Ascending aorta (tissue), 2 donors: ENCODE data around the gene NEURL4. TPM values are rescaled to one million over a fixed set of nuclear protein-coding genes. Genes with fewer than 3 reads are reported as not detected.
"Not testable (repeated sequence)": the region's sequence is repeated elsewhere in the genome, so short reads cannot be mapped to it uniquely, and the experiment has no call there.

Source experiments
- DNase-seq, 2 donors: peaks; one replicate each; pipeline ENCODE4 v3.0.0-alpha.2; 2019; ENCODE audit warnings: low spot score in 2 of 2
- H3K27ac ChIP-seq, 2 donors: fragments of 200-600 bp; sonication (generic); one replicate each; pipeline ENCODE4 v1.5.1; 2016 to 2017; ENCODE audit warnings: mild to moderate bottlenecking in 1 of 2
- H3K27me3 ChIP-seq: fragments of 200-600 bp; sonication (generic); one replicate; pipeline ENCODE4 v1.5.1; 2017
- H3K36me3 ChIP-seq, 2 donors: fragments of 200-600 bp; sonication (generic); one replicate each; pipeline ENCODE4 v1.5.1; 2016
- H3K4me1 ChIP-seq, 2 donors: fragments of 200-600 bp; sonication (generic); one replicate each; pipeline ENCODE4 v1.5.1; 2016 to 2017; ENCODE audit warnings: mild to moderate bottlenecking in 1 of 2
- H3K4me3 ChIP-seq, 2 donors: fragments of 200-600 bp; sonication (generic); one replicate each; pipeline ENCODE4 v1.5.1; 2016 to 2017; ENCODE audit warnings: mild to moderate bottlenecking in 1 of 2
- H3K9me3 ChIP-seq, 2 donors: fragments of 200-600 bp; sonication (generic); one replicate each; pipeline ENCODE4 v1.5.1; 2016
- intact Hi-C: fragments of 100-400 bp; cut with DNase I; formaldehyde crosslinking; loops from one replicate; pipeline ENCODE4 v1.15.1; 2023
- total RNA-seq: library from RNA; depleted of rRNA; stranded (reverse); fragments of >200 nt; gene quantifications from one replicate; pipeline ENCODE4 v1.1.0, GENCODE V29; 2016
- TF ChIP-seq, protein P1 (sequence below), 3 experiments: fragments of 200-600 bp in 2 of 3; fragments of 450-650 bp in 1 of 3; sonication (generic) in 2 of 3; IDR thresholded peaks; one replicate each; pipeline ENCODE4 v1.5.1; 2016 to 2019; ENCODE audit warnings: antibody characterized with exemption in 3 of 3, mild to moderate bottlenecking in 1 of 3, moderate library complexity in 1 of 3

Gene NEURL4
- total RNA-seq, 1 donor from 2014 or later = 22.0 TPM

DNA sequence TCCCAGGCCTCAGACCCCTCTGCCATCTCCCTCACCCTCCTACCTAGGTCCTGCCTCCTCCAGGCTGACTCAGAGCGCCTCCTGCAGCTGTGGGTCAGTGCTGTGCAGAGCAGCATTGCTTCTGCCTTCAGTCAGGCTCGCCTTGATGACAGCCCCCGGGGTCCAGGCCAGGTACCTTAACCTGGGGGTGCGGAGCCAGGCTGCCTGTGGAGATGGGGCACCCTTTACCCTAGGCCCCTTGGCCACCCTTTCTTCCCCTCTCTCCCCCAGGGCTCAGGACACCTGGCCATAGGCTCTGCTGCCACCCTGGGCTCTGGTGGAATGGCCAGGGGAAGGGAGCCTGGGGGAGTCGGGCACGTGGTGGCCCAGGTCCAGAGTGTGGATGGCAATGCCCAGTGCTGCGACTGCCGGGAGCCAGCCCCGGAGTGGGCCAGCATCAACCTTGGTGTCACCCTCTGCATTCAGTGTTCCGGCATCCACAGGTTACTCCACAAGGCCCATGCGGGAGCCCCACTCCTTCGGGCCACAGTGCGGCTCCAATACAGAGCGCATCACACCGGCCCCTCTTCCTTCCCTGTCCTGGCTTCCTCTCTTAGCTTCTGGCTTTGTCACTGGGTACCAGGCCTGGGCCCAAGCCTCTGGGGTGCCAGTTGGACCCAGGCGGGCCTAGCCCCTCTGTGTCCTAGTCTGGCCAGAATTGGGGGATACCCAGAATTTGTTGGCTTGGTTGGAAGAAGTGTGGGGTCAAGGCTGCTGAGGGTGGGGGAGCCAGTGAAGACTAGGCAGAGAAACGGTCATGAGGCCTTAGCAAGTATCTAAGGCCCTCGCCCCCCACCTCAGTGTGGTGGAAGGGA is 17.9 kb upstream of the NEURL4 start:
- intact Hi-C loops = no loop called here
- Histone ChIP-seq H3K4me3 (no peak overlapping the region), H3K27me3 (no peaks in the 10 kb centered on the region), H3K4me1 (peaks cover 0 to 10% of the 10 kb centered on the region in 2 donors), H3K36me3 (no peaks in the 10 kb centered on the region), H3K9me3 (no peaks in the 10 kb centered on the region), H3K27ac (no peak overlapping the region)
- TF ChIP-seq, protein P1, sequence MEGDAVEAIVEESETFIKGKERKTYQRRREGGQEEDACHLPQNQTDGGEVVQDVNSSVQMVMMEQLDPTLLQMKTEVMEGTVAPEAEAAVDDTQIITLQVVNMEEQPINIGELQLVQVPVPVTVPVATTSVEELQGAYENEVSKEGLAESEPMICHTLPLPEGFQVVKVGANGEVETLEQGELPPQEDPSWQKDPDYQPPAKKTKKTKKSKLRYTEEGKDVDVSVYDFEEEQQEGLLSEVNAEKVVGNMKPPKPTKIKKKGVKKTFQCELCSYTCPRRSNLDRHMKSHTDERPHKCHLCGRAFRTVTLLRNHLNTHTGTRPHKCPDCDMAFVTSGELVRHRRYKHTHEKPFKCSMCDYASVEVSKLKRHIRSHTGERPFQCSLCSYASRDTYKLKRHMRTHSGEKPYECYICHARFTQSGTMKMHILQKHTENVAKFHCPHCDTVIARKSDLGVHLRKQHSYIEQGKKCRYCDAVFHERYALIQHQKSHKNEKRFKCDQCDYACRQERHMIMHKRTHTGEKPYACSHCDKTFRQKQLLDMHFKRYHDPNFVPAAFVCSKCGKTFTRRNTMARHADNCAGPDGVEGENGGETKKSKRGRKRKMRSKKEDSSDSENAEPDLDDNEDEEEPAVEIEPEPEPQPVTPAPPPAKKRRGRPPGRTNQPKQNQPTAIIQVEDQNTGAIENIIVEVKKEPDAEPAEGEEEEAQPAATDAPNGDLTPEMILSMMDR (IDR thresholded peaks at IDR 0.05) = no peak
- DNase-seq = no peak

DNA sequence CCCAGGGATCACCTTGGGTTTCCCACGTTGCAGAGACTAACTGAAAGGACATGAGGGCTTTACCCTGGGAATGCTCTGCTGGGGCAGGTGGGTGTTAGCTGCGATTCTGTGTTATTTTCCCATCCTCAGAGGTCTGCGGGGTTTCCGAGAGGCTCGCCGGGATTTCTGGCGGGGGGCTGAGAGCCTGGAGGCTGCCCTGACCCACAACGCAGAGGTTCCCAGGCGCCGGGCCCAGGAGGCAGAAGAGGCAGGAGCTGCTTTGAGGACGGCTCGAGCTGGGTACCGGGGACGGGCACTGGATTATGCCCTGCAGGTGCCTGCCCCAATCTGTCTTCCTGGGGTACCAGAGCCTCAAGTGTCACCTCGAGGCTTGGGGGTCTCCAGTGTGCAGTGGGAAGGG is 14.1 kb upstream of the NEURL4 start:
- H3K4me1 ChIP-seq = no peaks in the 10 kb centered on the region
- TF ChIP-seq, protein P1 (IDR thresholded peaks at IDR 0.05) = no peak
- no peaks in the 10 kb centered on the region for H3K36me3 ChIP-seq
- no peak overlapping the region for H3K27ac ChIP-seq
- DNase-seq = no peak
- intact Hi-C loops = no loop called here
- no peaks in the 10 kb centered on the region for H3K27me3 ChIP-seq
- H3K9me3 ChIP-seq = no peaks in the 10 kb centered on the region
- H3K4me3 ChIP-seq = no peak overlapping the region

DNA sequence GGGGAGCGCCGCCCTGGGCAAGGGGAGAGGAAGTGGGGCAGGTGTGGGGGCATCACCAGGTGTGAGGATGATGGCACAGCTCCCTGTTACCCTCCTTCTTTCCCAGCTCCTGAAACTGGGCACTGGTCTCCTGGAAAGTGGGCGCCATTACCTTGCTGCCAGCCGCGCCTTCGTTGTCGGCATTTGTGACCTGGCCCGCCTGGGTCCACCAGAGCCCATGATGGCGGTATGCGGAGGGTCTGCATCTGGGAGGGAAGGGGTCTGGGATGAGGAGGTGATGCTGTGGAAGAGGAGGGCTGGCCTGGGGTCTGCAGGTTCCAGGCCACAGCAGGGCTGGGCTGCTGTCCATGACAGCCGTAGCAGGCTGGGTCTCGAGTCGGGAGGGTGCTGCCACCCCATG is 12.7 kb upstream of the NEURL4 start:
- TF ChIP-seq, protein P1 (IDR thresholded peaks at IDR 0.05) = no peak
- no peaks in the 10 kb centered on the region for H3K9me3 ChIP-seq
- DNase-seq = no peak
- H3K27me3 ChIP-seq = no peaks in the 10 kb centered on the region
- no peaks in the 10 kb centered on the region for H3K36me3 ChIP-seq
- no peak overlapping the region for H3K27ac ChIP-seq
- intact Hi-C loops = no loop called here
- H3K4me1 ChIP-seq = no peaks in the 10 kb centered on the region
- no peak overlapping the region for H3K4me3 ChIP-seq

DNA sequence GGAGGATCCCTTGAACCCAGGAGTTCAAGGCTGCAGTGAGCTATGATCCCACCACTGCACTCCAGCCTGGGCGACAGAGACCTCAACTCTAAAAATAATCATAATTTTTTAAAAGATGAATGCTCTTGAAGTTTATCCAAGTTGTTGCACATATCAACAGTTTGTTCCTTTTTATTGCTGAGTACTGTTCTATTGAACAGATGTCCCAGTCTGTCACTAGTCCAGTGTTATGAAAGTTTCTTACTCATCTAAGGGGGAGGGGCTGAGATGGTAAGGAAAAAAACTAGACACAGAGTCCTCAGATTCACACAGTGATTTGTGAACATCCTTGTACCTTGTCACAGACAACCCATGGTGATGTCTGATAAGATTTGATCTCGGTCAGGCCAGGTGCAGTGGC is 11.0 kb upstream of the NEURL4 start:
- intact Hi-C loops = no loop called here
- Histone ChIP-seq H3K27me3 (no peaks in the 10 kb centered on the region), H3K4me3 (no peak overlapping the region), H3K9me3 (no peaks in the 10 kb centered on the region), H3K36me3 (no peaks in the 10 kb centered on the region), H3K4me1 (no peaks in the 10 kb centered on the region), H3K27ac (no peak overlapping the region)
- TF ChIP-seq, protein P1 (IDR thresholded peaks at IDR 0.05) = no peak
- no peak for DNase-seq

DNA sequence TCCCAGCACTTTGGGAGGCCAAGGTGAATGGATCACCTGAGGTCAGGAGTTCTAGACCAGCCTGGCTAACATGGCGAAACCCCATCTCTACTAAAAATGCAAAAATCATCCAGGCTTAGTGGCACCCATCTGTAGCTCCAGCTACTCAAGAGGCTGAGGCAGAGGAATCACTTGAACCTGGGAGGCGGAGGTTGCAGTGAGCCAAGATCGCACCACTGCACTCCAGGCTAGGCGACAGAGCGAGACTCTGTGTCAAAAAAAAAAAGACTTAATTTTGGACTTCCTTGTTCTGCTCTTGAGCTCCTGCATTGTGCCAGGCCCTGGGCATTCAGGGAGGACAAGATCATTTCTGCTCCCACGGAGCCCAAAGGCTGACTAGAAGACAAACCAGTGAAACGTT is 8.5 kb upstream of the NEURL4 start:
- intact Hi-C loops, DNase-seq, H3K9me3 ChIP-seq, H3K4me3 ChIP-seq, H3K27me3 ChIP-seq, H3K36me3 ChIP-seq, H3K27ac ChIP-seq, H3K4me1 ChIP-seq: not testable (repeated sequence)

DNA sequence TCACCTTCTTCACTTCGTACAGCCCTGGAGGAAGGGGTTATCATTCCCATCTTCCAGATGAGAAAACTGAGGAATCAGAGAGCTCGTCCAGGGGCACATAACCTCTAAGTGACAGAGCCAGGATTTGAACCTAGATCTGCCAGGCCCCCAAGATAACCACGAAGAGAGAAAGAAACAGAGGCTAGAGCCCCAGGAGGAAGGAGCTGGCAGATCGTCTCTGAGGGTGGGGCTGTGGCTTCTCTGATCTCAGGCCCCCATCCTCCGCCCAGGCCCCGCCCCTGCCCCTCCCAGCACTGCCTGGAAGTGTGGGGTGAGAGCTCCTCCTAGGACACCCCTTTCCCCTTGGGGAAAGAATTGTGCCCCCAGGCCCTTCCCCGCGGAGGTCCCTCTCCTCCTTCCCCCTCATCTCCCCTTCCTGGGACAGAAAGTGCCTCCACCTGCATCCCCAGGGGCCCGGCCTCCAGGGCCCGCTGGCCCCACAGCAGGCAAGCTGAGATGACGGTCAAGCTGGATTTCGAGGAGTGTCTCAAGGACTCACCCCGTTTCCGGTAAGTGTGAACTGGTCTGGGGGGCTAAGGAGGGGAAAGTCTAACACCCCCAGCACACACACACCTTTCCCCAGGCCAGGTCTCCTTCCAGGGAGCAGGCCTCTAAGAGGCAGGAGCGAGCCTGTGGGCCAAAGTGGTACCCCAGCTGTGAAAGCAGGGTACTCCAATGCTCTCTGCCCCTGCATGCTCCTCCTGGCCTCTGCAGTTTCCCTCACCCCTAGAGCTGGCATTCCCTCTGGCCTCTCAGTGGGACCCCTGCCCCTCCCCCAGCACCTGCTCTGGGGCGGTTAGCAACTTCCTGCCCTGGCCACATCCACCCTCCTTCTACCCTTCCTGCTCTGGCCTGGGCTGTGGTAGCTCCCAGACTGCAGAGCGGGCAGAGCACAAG is 7.4 kb upstream of the NEURL4 start, which contains the start of gene ACAP1:
ACAP1 (plus strand) TSS at position 290 of the 936 bp plus-strand sequence; CDS start at position 496, 206 bp downstream.
- no peak within 1 kb of the TSS for H3K27ac ChIP-seq
- H3K27me3 ChIP-seq = no peaks in the 10 kb centered on the region
- H3K9me3 ChIP-seq = no peaks in the 10 kb centered on the region
- intact Hi-C loops = no loop called here
- TF ChIP-seq, protein P1 (IDR thresholded peaks at IDR 0.05) = no peak
- no peaks in the 10 kb centered on the region for H3K4me1 ChIP-seq
- H3K4me3 ChIP-seq = peak within 1 kb of the TSS in 1 of 2 donors; percentile 46
- DNase-seq = peak in 1 of 2 donors; percentile 61
- no peaks in the 10 kb centered on the region for H3K36me3 ChIP-seq

DNA sequence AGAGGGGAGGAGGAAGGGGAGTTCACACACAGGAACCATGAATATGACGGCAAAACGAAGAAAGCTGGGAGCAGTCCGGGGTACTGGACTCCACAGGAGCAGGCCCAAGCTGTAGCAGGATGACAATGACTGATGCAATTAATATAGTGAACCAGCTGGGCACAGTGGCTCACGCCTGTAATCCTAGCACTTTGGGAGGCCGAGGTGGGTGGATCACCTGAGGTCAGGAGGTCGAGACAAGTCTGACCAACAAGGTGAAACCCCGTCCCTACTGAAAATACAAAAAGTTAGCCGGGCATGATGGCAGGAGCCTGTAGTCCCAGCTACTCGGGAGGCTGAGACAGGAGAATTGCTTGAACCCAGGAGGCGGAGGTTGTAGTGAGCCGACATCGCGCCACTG is 6.6 kb upstream of the NEURL4 start:
- H3K27ac ChIP-seq, intact Hi-C loops, H3K36me3 ChIP-seq, H3K9me3 ChIP-seq, DNase-seq, H3K4me1 ChIP-seq, H3K27me3 ChIP-seq, H3K4me3 ChIP-seq: not testable (repeated sequence)
